B cell (primary cell): Measurements from ENCODE around the gene OR5T1. TPM values are rescaled to one million over a fixed set of nuclear protein-coding genes. Genes with fewer than 3 reads are reported as not detected.

Experiments
- ATAC-seq: fragments of 200-7000 bp; cut with Tn5 transposase; one replicate; pipeline ENCODE4 v1.10.0; 2021; ENCODE audit warnings: low read depth, mild to moderate bottlenecking, moderate number of reproducible peaks, moderate library complexity
- CTCF ChIA-PET: fragments of 350-600 bp; sonication (Branson Sonifier 250); formaldehyde crosslinking; loops from one replicate; lab custom pipeline; 2021; ENCODE audit warnings: antibody characterized with exemption, inconsistent platforms; lab: Charles Lee
- POLR2A ChIA-PET: fragments of 350-600 bp; sonication (Branson Sonifier 250); formaldehyde crosslinking; loops from one replicate; lab custom pipeline; 2021; ENCODE audit warnings: antibody characterized with exemption; lab: Charles Lee
- DNase-seq: peaks from one replicate; pipeline ENCODE4 v3.0.0; 2013
- H2AFZ ChIP-seq: 2 replicates; pipeline ENCODE4 v1.6.1; 2012; ENCODE audit warnings: mild to moderate bottlenecking, low read depth, low read length; ENCODE audit not compliant: insufficient read depth, poor library complexity, severe bottlenecking
- H3K27ac ChIP-seq, 2 donors: 1 replicate in 1 of 2; 2 replicates in 1 of 2; pipeline ENCODE4 v1.5.1; 2012 to 2013; ENCODE audit warnings: low read length in 2 of 2, mild to moderate bottlenecking in 2 of 2, moderate library complexity in 1 of 2
- H3K27me3 ChIP-seq, 4 experiments: fragments of 200-600 bp in 1 of 4; sonication (generic) in 1 of 4; replicated peaks in 1 of 4; 1 replicate in 2 of 4; 2 replicates in 2 of 4; pipeline versions ENCODE4 v1.6.1 to v1.7.0; 2013 to 2016; ENCODE audit warnings: low read length in 3 of 4, mild to moderate bottlenecking in 2 of 4, mixed read lengths in 1 of 4, moderate library complexity in 1 of 4; ENCODE audit not compliant: insufficient read depth in 4 of 4, control insufficient read depth in 3 of 4; ENCODE audit errors: control extremely low read depth in 1 of 4
- H3K36me3 ChIP-seq, 2 experiments: replicated peaks in 1 of 2; 1 replicate in 1 of 2; 2 replicates in 1 of 2; pipeline versions ENCODE4 v1.6.1 to v1.7.1; 2013; ENCODE audit warnings: low read length in 1 of 2; ENCODE audit not compliant: insufficient read depth in 2 of 2, control insufficient read depth in 1 of 2; ENCODE audit errors: control extremely low read depth in 1 of 2, extremely low read depth in 1 of 2
- H3K4me1 ChIP-seq, 2 donors: fragments of 200-600 bp in 1 of 2; sonication (generic) in 1 of 2; 1 replicate in 1 of 2; 2 replicates in 1 of 2; pipeline versions ENCODE4 v1.5.1 to v1.6.1; 2013 to 2017; ENCODE audit warnings: low read length in 2 of 2; ENCODE audit not compliant: control insufficient read depth in 2 of 2, insufficient read depth in 2 of 2
- H3K4me2 ChIP-seq: replicated peaks from 2 replicates; pipeline ENCODE3; 2012; ENCODE audit warnings: mild to moderate bottlenecking, low read depth, low read length; ENCODE audit not compliant: poor library complexity, severe bottlenecking
- H3K4me3 ChIP-seq, 5 experiments: fragments of 200-600 bp in 1 of 5; sonication (generic) in 1 of 5; 1 replicate in 3 of 5; 2 replicates in 2 of 5; pipeline versions ENCODE4 v1.5.1 to v1.7.0; 2011 to 2016; ENCODE audit warnings: low read length in 4 of 5, mild to moderate bottlenecking in 4 of 5, low read depth in 2 of 5, control low read depth in 1 of 5, moderate library complexity in 1 of 5; ENCODE audit not compliant: insufficient read depth in 1 of 5; ENCODE audit errors: control extremely low read depth in 1 of 5, extremely low read depth in 1 of 5
- H3K79me2 ChIP-seq: fragments of 200-600 bp; sonication (generic); one replicate; pipeline ENCODE4 v1.6.0; 2016; ENCODE audit warnings: low read length; ENCODE audit not compliant: control insufficient read depth, insufficient read depth
- H3K9ac ChIP-seq: fragments of 200-600 bp; sonication (generic); 2 replicates; pipeline ENCODE4 v1.6.1; 2017; ENCODE audit warnings: mild to moderate bottlenecking, low read length, moderate library complexity
- H3K9me3 ChIP-seq, 3 donors: one replicate each; pipeline versions ENCODE4 v1.6.1 to v1.7.1; 2013; ENCODE audit warnings: low read length in 2 of 3; ENCODE audit not compliant: control insufficient read depth in 2 of 3, insufficient read depth in 1 of 3; ENCODE audit errors: control extremely low read depth in 1 of 3
- H4K20me1 ChIP-seq: 2 replicates; pipeline ENCODE4 v1.6.0; 2012; ENCODE audit warnings: mild to moderate bottlenecking, low read length; ENCODE audit not compliant: insufficient read depth, control insufficient read depth, poor library complexity, severe bottlenecking
- H3K27ac Mint-ChIP-seq: one replicate; pipeline ENCODE4 v1.8.0; 2021; ENCODE audit warnings: mixed read lengths
- H3K27me3 Mint-ChIP-seq: one replicate; pipeline ENCODE4 v1.8.0; 2021; ENCODE audit warnings: mixed read lengths
- H3K4me1 Mint-ChIP-seq: one replicate; pipeline ENCODE4 v1.8.0; 2021; ENCODE audit warnings: mixed read lengths
- H3K4me3 Mint-ChIP-seq: one replicate; pipeline ENCODE4 v1.8.0; 2021; ENCODE audit warnings: mixed read lengths
- H3K9me3 Mint-ChIP-seq: one replicate; pipeline ENCODE4 v1.8.0; 2022; ENCODE audit warnings: mixed read lengths; ENCODE audit not compliant: insufficient read depth
- EZH2 ChIP-seq: IDR thresholded peaks from 2 replicates; pipeline ENCODE4 v1.6.1; 2012; ENCODE audit warnings: borderline replicate concordance, low read depth, mild to moderate bottlenecking, moderate library complexity, low read length; ENCODE audit not compliant: insufficient read depth, poor library complexity, severe bottlenecking
- WGBS: methylation state at CpG from one replicate; pipeline ENCODE4 v1.1.5; 2013; ENCODE audit warnings: missing lambda C conversion rate; ENCODE audit not compliant: insufficient coverage; 5-methylcytosine and 5-hydroxymethylcytosine counted together
- intact Hi-C: fragments of 100-400 bp; cut with micrococcal nuclease; formaldehyde crosslinking; loops from one replicate; pipeline ENCODE4 v1.10.0; 2022
- polyA plus RNA-seq: library from polyadenylated mRNA; depleted of rRNA; stranded (reverse); fragments of >200 nt; gene quantifications from 2 replicates; pipeline ENCODE4 v1.2.3, GENCODE V29; 2012
- total RNA-seq, 2 donors: library from RNA; stranded (reverse); fragments of 120-200 nt in 1 of 2; gene quantifications; 1 replicate in 1 of 2; 2 replicates in 1 of 2; pipeline versions ENCODE4 v1.2.3 to v1.2.4, GENCODE V29; 2013 to 2022
- TF ChIP-seq, protein P1 (sequence below): fragments of 200-600 bp; IDR thresholded peaks from one replicate; pipeline ENCODE4 v1.8.0; 2022; ENCODE audit warnings: antibody characterized with exemption, mild to moderate bottlenecking

OR5T1 gene
- total and polyA plus RNA-seq, 2 donors (not counting 1 experiment from before 2014, with no cell fraction given): not detected

DNA sequence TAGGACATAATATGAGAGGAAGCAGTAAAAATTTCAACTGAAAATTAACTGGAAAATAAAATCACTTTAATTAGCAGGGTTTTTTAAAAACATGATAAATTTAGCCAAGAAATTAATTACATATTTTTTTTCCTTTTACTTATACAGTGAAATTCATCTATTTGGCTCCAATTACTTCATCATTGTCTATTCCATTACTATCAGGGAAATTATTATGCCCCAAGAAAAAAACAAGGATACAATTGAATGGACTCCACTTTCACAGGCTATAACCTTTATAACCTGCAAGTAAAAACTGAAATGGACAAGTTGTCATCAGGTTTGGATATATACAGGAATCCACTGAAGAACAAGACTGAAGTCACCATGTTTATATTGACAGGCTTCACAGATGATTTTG lies 22.0 kb upstream of the OR5T1 start, which contains the start of gene OR5T3:
Gene OR5T3 (plus strand): TSS at position 301 of the 400 bp plus-strand sequence. CDS start 0 bp downstream, at position 301.
- TF ChIP-seq, protein P1, sequence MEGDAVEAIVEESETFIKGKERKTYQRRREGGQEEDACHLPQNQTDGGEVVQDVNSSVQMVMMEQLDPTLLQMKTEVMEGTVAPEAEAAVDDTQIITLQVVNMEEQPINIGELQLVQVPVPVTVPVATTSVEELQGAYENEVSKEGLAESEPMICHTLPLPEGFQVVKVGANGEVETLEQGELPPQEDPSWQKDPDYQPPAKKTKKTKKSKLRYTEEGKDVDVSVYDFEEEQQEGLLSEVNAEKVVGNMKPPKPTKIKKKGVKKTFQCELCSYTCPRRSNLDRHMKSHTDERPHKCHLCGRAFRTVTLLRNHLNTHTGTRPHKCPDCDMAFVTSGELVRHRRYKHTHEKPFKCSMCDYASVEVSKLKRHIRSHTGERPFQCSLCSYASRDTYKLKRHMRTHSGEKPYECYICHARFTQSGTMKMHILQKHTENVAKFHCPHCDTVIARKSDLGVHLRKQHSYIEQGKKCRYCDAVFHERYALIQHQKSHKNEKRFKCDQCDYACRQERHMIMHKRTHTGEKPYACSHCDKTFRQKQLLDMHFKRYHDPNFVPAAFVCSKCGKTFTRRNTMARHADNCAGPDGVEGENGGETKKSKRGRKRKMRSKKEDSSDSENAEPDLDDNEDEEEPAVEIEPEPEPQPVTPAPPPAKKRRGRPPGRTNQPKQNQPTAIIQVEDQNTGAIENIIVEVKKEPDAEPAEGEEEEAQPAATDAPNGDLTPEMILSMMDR: no peak
- TF ChIP-seq EZH2: no peak
- Histone ChIP-seq H3K27ac (no peak within 1 kb of the TSS), H3K79me2 (no peaks in the 10 kb centered on the region), H3K4me1 (no peaks in the 10 kb centered on the region), H3K4me2 (no peak within 1 kb of the TSS), H3K27me3 (no peaks in the 10 kb centered on the region), H2AFZ (no peak within 1 kb of the TSS), H3K9ac (no peak within 1 kb of the TSS), H3K4me3 (no peak within 1 kb of the TSS), H3K36me3 (no peaks in the 10 kb centered on the region), H4K20me1 (no peaks in the 10 kb centered on the region), H3K9me3 (peaks cover 0 to 2% (median 1%) of the 10 kb centered on the region in 3 donors)
- DNase-seq: no peak
- Mint-ChIP-seq H3K27ac (no peak within 1 kb of the TSS), H3K4me3 (no peak within 1 kb of the TSS), H3K9me3 (peaks cover 7% of the 10 kb centered on the region), H3K27me3 (no peaks in the 10 kb centered on the region), H3K4me1 (no peaks in the 10 kb centered on the region)
- ChIA-PET CTCF (no interaction called here), POLR2A (no interaction called here)
- ATAC-seq: no peak
- intact Hi-C loops: no loop called here

DNA sequence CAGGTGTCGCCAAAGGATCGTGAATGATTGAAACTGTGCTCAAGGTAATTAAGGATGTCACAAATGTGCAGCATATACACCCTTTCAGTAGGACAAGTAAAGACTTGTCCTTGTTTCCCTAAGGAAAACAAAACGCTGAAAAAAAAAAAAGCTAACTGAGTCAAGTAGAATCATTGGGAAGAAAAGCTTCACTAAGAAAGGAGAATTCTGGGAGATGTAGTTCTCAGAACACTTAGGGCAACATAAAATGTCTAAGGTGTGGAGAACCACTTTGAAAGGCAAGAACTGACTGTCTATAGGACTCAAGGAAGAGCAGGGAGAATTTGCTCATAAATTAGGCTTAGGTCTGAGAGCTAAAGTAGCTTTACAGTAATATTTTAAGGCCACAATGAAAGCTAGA lies 2.9 kb upstream of the OR5T1 start:
- H3K36me3 ChIP-seq: no peaks in the 10 kb centered on the region
- no peak overlapping the region for H3K27ac ChIP-seq
- no peak overlapping the region for H3K27ac Mint-ChIP-seq
- H3K27me3 Mint-ChIP-seq: no peaks in the 10 kb centered on the region
- no peak for ATAC-seq
- H3K9me3 ChIP-seq: no peaks in the 10 kb centered on the region
- no peaks in the 10 kb centered on the region for H4K20me1 ChIP-seq
- no peaks in the 10 kb centered on the region for H3K4me1 Mint-ChIP-seq
- no peak for DNase-seq
- H3K9me3 Mint-ChIP-seq: peaks cover 7% of the 10 kb centered on the region
- no peak overlapping the region for H3K4me3 ChIP-seq
- H3K27me3 ChIP-seq: no peaks in the 10 kb centered on the region
- no peak for TF ChIP-seq EZH2
- TF ChIP-seq, protein P1: no peak
- H3K79me2 ChIP-seq: no peaks in the 10 kb centered on the region
- no peak overlapping the region for H3K4me2 ChIP-seq
- intact Hi-C loops: no loop called here
- WGBS: no CpG with 5 or more reads among the region's 3 CpGs
- H2AFZ ChIP-seq: no peak overlapping the region
- no peak overlapping the region for H3K4me3 Mint-ChIP-seq
- POLR2A ChIA-PET: no interaction called here
- H3K4me1 ChIP-seq: no peaks in the 10 kb centered on the region
- no peak overlapping the region for H3K9ac ChIP-seq
- CTCF ChIA-PET: no interaction called here
